WTC11 (cell line): Measurements from ENCODE around the gene PAM16. TPM values are rescaled to one million over a fixed set of nuclear protein-coding genes. Genes with fewer than 3 reads are reported as not detected.

ENCODE experiments used
- ATAC-seq: fragments of 200-7000 bp; cut with Tn5 transposase; 2 replicates; pipeline ENCODE4 v1.10.0; 2021; ENCODE audit warnings: mild to moderate bottlenecking, moderate library complexity
- CTCF ChIA-PET: fragments of 300-600 bp; sonication (Branson Sonifier 250); formaldehyde crosslinking; loops from one replicate; lab custom pipeline; 2021; ENCODE audit warnings: antibody characterized with exemption; lab: Charles Lee
- POLR2A ChIA-PET: fragments of 350-600 bp; sonication (Branson Sonifier 250); formaldehyde crosslinking; loops from one replicate; lab custom pipeline; 2021; ENCODE audit warnings: antibody characterized with exemption; lab: Charles Lee
- DNase-seq: peaks from one replicate; pipeline ENCODE4 v3.0.0; 2021; ENCODE audit warnings: low spot score
- H3K27ac Mint-ChIP-seq: 2 replicates; pipeline ENCODE4 v1.8.0; 2021; ENCODE audit warnings: mixed read lengths
- H3K27me3 Mint-ChIP-seq: 2 replicates; pipeline ENCODE4 v1.8.0; 2021; ENCODE audit warnings: low read depth, mild to moderate bottlenecking, moderate library complexity, mixed read lengths
- H3K36me3 Mint-ChIP-seq: 2 replicates; pipeline ENCODE4 v1.8.0; 2021; ENCODE audit warnings: mixed read lengths
- H3K4me1 Mint-ChIP-seq: 2 replicates; pipeline ENCODE4 v1.8.0; 2022; ENCODE audit warnings: mixed read lengths
- H3K4me3 Mint-ChIP-seq: 2 replicates; pipeline ENCODE4 v1.8.0; 2021; ENCODE audit warnings: mild to moderate bottlenecking, moderate library complexity, mixed read lengths
- H3K9me3 Mint-ChIP-seq: 2 replicates; pipeline ENCODE4 v1.8.0; 2021; ENCODE audit warnings: mixed read lengths
- AR ChIP-seq: fragments of 250-450 bp; sonication (Bioruptor Pico); IDR thresholded peaks from 2 replicates; pipeline ENCODE4 v1.9.0; 2021; ENCODE audit warnings: mild to moderate bottlenecking
- ARID4B ChIP-seq: sonication (generic); formaldehyde crosslinking; IDR thresholded peaks from 2 replicates; pipeline ENCODE4 v1.8.0; 2023; ENCODE audit warnings: missing genetic modification reagents, mild to moderate bottlenecking, borderline replicate concordance
- FOXJ3 ChIP-seq: sonication (generic); formaldehyde crosslinking; IDR thresholded peaks from 2 replicates; pipeline ENCODE4 v1.9.0; 2021; ENCODE audit warnings: missing genetic modification reagents, mild to moderate bottlenecking, borderline replicate concordance
- FOXP1 ChIP-seq: sonication (generic); formaldehyde crosslinking; IDR thresholded peaks from 2 replicates; pipeline ENCODE4 v1.8.0; 2022; ENCODE audit warnings: missing genetic modification reagents, mild to moderate bottlenecking, moderate library complexity, borderline replicate concordance
- GRHL2 ChIP-seq: fragments of 250-450 bp; sonication (Bioruptor Pico); IDR thresholded peaks from 2 replicates; pipeline ENCODE4 v1.8.0; 2022; ENCODE audit warnings: mild to moderate bottlenecking, moderate library complexity; ENCODE audit not compliant: insufficient replicate concordance, severe bottlenecking
- GTF2I ChIP-seq: fragments of 250-450 bp; sonication (Bioruptor Pico); conservative IDR thresholded peaks from 2 replicates; pipeline ENCODE4 v1.4.0; 2021; ENCODE audit warnings: mild to moderate bottlenecking
- KAT7 ChIP-seq: sonication (generic); formaldehyde crosslinking; IDR thresholded peaks from 2 replicates; pipeline ENCODE4 v1.8.1; 2023; ENCODE audit warnings: missing genetic modification reagents, mild to moderate bottlenecking, borderline replicate concordance
- NFYB ChIP-seq: sonication (generic); formaldehyde crosslinking; conservative IDR thresholded peaks from 2 replicates; pipeline ENCODE4 v1.8.0; 2022; ENCODE audit warnings: low read depth, missing genetic modification reagents
- NR1H2 ChIP-seq: sonication (generic); formaldehyde crosslinking; IDR thresholded peaks from 2 replicates; pipeline ENCODE4 v1.9.0; 2021; ENCODE audit warnings: mild to moderate bottlenecking, moderate library complexity, missing genetic modification reagents
- NR2C2 ChIP-seq: sonication (generic); formaldehyde crosslinking; IDR thresholded peaks from 2 replicates; pipeline ENCODE4 v1.8.0; 2022; ENCODE audit warnings: mild to moderate bottlenecking, missing genetic modification reagents
- OVOL2 ChIP-seq: fragments of 250-450 bp; sonication (Bioruptor Pico); IDR thresholded peaks from 2 replicates; pipeline ENCODE4 v1.9.0; 2021; ENCODE audit warnings: mild to moderate bottlenecking, borderline replicate concordance
- PREB ChIP-seq: sonication (generic); formaldehyde crosslinking; IDR thresholded peaks from 2 replicates; pipeline ENCODE4 v1.8.1; 2022; ENCODE audit warnings: mild to moderate bottlenecking, missing genetic modification reagents, moderate library complexity, borderline replicate concordance
- RELA ChIP-seq: sonication (generic); formaldehyde crosslinking; IDR thresholded peaks from 2 replicates; pipeline ENCODE4 v1.8.1; 2022; ENCODE audit warnings: missing genetic modification reagents, mild to moderate bottlenecking, borderline replicate concordance
- SMAD3 ChIP-seq: sonication (generic); formaldehyde crosslinking; IDR thresholded peaks from 2 replicates; pipeline ENCODE4 v1.8.0; 2022; ENCODE audit warnings: missing genetic modification reagents, mild to moderate bottlenecking, borderline replicate concordance
- TEAD4 ChIP-seq: sonication (generic); formaldehyde crosslinking; IDR thresholded peaks from 2 replicates; pipeline ENCODE4 v1.8.0; 2022; ENCODE audit warnings: mild to moderate bottlenecking, missing genetic modification reagents
- ZBTB21 ChIP-seq: sonication (generic); formaldehyde crosslinking; IDR thresholded peaks from 2 replicates; pipeline ENCODE4 v1.8.1; 2023; ENCODE audit warnings: mild to moderate bottlenecking, missing genetic modification reagents, borderline replicate concordance
- ZBTB43 ChIP-seq: sonication (generic); formaldehyde crosslinking; IDR thresholded peaks from 2 replicates; pipeline ENCODE4 v1.8.1; 2023; ENCODE audit warnings: mild to moderate bottlenecking, missing genetic modification reagents
- ZNF121 ChIP-seq: sonication (generic); formaldehyde crosslinking; IDR thresholded peaks from 2 replicates; pipeline ENCODE4 v1.8.0; 2023; ENCODE audit warnings: missing genetic modification reagents
- total RNA-seq: library from RNA; stranded (reverse); gene quantifications from 3 replicates; pipeline ENCODE4 v1.2.3, GENCODE V29; 2021

The PAM16 gene
- total RNA-seq, 1 experiment from 2014 or later = 88.9 TPM

GRCh38 chr16:4322121-4323052 is 28.7 kb downstream of the PAM16 start:
- ChIA-PET CTCF (interaction anchor here (2.4 to 9.2 kb wide), 4 partner anchors 12 to 81 kb away, joined by 13 to 91 read pairs (median 31); no protein-coding TSS in a partner anchor), POLR2A (interaction anchor here (0.7 kb wide), 1 partner anchor 51 kb away, joined by 3 read pairs; no protein-coding TSS in a partner anchor)
- H3K4me1 Mint-ChIP-seq = peaks cover 38% of the 10 kb centered on the region
- no peak for TF ChIP-seq TEAD4 (CRISPR knock-in tag)
- no peak for TF ChIP-seq GTF2I (CRISPR knock-in tag)
- no peak for TF ChIP-seq RELA (CRISPR knock-in tag)
- TF ChIP-seq KAT7 = no peak
- TF ChIP-seq ZNF121 (CRISPR knock-in tag) = no peak
- TF ChIP-seq NFYB (CRISPR knock-in tag) = no peak
- TF ChIP-seq OVOL2 (CRISPR knock-in tag) = no peak
- TF ChIP-seq ARID4B (CRISPR knock-in tag) = no peak
- TF ChIP-seq NR1H2 (CRISPR knock-in tag) = no peak
- no peaks in the 10 kb centered on the region for H3K36me3 Mint-ChIP-seq
- H3K4me3 Mint-ChIP-seq = no peak overlapping the region
- ATAC-seq = no peak
- no peaks in the 10 kb centered on the region for H3K9me3 Mint-ChIP-seq
- H3K27ac Mint-ChIP-seq = no peak overlapping the region
- no peak for DNase-seq
- H3K27me3 Mint-ChIP-seq = no peaks in the 10 kb centered on the region

GRCh38 chr16:4321286-4322120 is 29.6 kb downstream of the PAM16 start:
- H3K9me3 Mint-ChIP-seq = no peaks in the 10 kb centered on the region
- no peak for DNase-seq
- H3K4me3 Mint-ChIP-seq = no peak overlapping the region
- peaks cover 38% of the 10 kb centered on the region for H3K4me1 Mint-ChIP-seq
- POLR2A ChIA-PET = no interaction called here
- CTCF ChIA-PET = interaction anchor here (1.2 to 9.2 kb wide), 5 partner anchors 11 to 82 kb away, joined by 3 to 91 read pairs (median 5); no protein-coding TSS in a partner anchor
- no peaks in the 10 kb centered on the region for H3K27me3 Mint-ChIP-seq
- TF ChIP-seq NR2C2 = no peak
- H3K36me3 Mint-ChIP-seq = no peaks in the 10 kb centered on the region
- H3K27ac Mint-ChIP-seq = no peak overlapping the region
- ATAC-seq = no peak

GRCh38 chr16:4320571-4321137 is 30.5 kb downstream of the PAM16 start:
- H3K36me3 Mint-ChIP-seq = no peaks in the 10 kb centered on the region
- DNase-seq = no peak
- no peak overlapping the region for H3K27ac Mint-ChIP-seq
- ChIA-PET POLR2A (no interaction called here), CTCF (interaction anchor here (1.2 to 1.5 kb wide), 4 partner anchors 11 to 66 kb away, joined by 3 to 5 read pairs (median 4); no protein-coding TSS in a partner anchor)
- no peak overlapping the region for H3K4me3 Mint-ChIP-seq
- no peaks in the 10 kb centered on the region for H3K9me3 Mint-ChIP-seq
- H3K27me3 Mint-ChIP-seq = no peaks in the 10 kb centered on the region
- peaks cover 35% of the 10 kb centered on the region for H3K4me1 Mint-ChIP-seq
- ATAC-seq = no peak
- TF ChIP-seq NFYB (CRISPR knock-in tag) = no peak
- no peak for TF ChIP-seq FOXP1 (CRISPR knock-in tag)
- TF ChIP-seq GRHL2 (CRISPR knock-in tag) = no peak
- no peak for TF ChIP-seq ZBTB21
- no peak for TF ChIP-seq SMAD3 (CRISPR knock-in tag)
- no peak for TF ChIP-seq PREB (CRISPR knock-in tag)
- TF ChIP-seq FOXJ3 = no peak
- no peak for TF ChIP-seq ZBTB43 (CRISPR knock-in tag)
- no peak for TF ChIP-seq AR (CRISPR knock-in tag)
